H9 (cell line): Measurements from ENCODE around the gene SNORC. TPM values are rescaled to one million over a fixed set of nuclear protein-coding genes. Genes with fewer than 3 reads are reported as not detected.

ENCODE experiments used
- DNase-seq: peaks from one replicate; pipeline ENCODE4 v3.0.0-alpha.2; 2017
- H2AFZ ChIP-seq: one replicate; pipeline ENCODE4 v1.6.1; 2013; ENCODE audit warnings: mild to moderate bottlenecking, low read length, control low read depth, moderate library complexity
- H2AK5ac ChIP-seq: 2 replicates; pipeline ENCODE4 v1.6.1; 2013; ENCODE audit warnings: low read length, control low read depth, mixed read lengths; ENCODE audit not compliant: insufficient read length
- H2BK120ac ChIP-seq: one replicate; pipeline ENCODE4 v1.6.1; 2013; ENCODE audit warnings: low read depth, mild to moderate bottlenecking, low read length, control low read depth, inconsistent platforms; ENCODE audit not compliant: poor library complexity, severe bottlenecking
- H2BK12ac ChIP-seq: 2 replicates; pipeline ENCODE4 v1.6.1; 2013; ENCODE audit warnings: low read length, control low read depth, mixed read lengths, low read depth; ENCODE audit not compliant: insufficient read length
- H2BK15ac ChIP-seq: 2 replicates; pipeline ENCODE4 v1.6.1; 2013; ENCODE audit warnings: low read depth, low read length, control low read depth
- H2BK20ac ChIP-seq: one replicate; pipeline ENCODE4 v1.6.1; 2013; ENCODE audit warnings: low read depth, mild to moderate bottlenecking, low read length, control low read depth, inconsistent platforms; ENCODE audit not compliant: poor library complexity, severe bottlenecking
- H2BK5ac ChIP-seq: 2 replicates; pipeline ENCODE4 v1.6.1; 2013; ENCODE audit warnings: low read length, control low read depth, mixed read lengths; ENCODE audit not compliant: insufficient read length
- H3K14ac ChIP-seq: 2 replicates; pipeline ENCODE4 v1.6.1; 2013; ENCODE audit warnings: low read length, control low read depth; ENCODE audit not compliant: insufficient read depth
- H3K18ac ChIP-seq: 2 replicates; pipeline ENCODE4 v1.6.1; 2013; ENCODE audit warnings: low read depth, mild to moderate bottlenecking, mixed read lengths, low read length, control low read depth; ENCODE audit not compliant: insufficient read length
- H3K23ac ChIP-seq: 2 replicates; pipeline ENCODE4 v1.6.1; 2013; ENCODE audit warnings: low read length, control low read depth, mixed read lengths, low read depth; ENCODE audit not compliant: insufficient read length
- H3K23me2 ChIP-seq: 2 replicates; pipeline ENCODE4 v1.6.1; 2013; ENCODE audit warnings: low read depth, mild to moderate bottlenecking, mixed read lengths, low read length, control low read depth; ENCODE audit not compliant: insufficient read length, poor library complexity, severe bottlenecking
- H3K27ac ChIP-seq: 2 replicates; pipeline ENCODE4 v1.5.1; 2013; ENCODE audit warnings: low read length, control low read depth, mixed read lengths, low read depth; ENCODE audit not compliant: insufficient read length
- H3K27me3 ChIP-seq: 2 replicates; pipeline ENCODE4 v1.6.1; 2013; ENCODE audit warnings: low read length, control low read depth, inconsistent platforms; ENCODE audit not compliant: insufficient read depth
- H3K4ac ChIP-seq: 2 replicates; pipeline ENCODE4 v1.6.1; 2013; ENCODE audit warnings: low read depth, mild to moderate bottlenecking, control low read depth, inconsistent platforms, low read length, moderate library complexity
- H3K4me1 ChIP-seq: 2 replicates; pipeline ENCODE4 v1.6.1; 2013; ENCODE audit warnings: low read length, control low read depth, inconsistent platforms; ENCODE audit not compliant: insufficient read depth
- H3K4me2 ChIP-seq: 2 replicates; pipeline ENCODE4 v1.6.1; 2013; ENCODE audit warnings: low read length, control low read depth, mixed read lengths; ENCODE audit not compliant: insufficient read length, insufficient read depth
- H3K56ac ChIP-seq: 2 replicates; pipeline ENCODE4 v1.6.1; 2013; ENCODE audit warnings: low read depth, mild to moderate bottlenecking, mixed read lengths, low read length, control low read depth; ENCODE audit not compliant: insufficient read length
- H3K79me1 ChIP-seq: 2 replicates; pipeline ENCODE4 v1.6.1; 2013; ENCODE audit warnings: low read depth, mild to moderate bottlenecking, moderate library complexity, low read length, control low read depth, inconsistent platforms; ENCODE audit not compliant: insufficient read depth, poor library complexity, severe bottlenecking
- H3K79me2 ChIP-seq: 2 replicates; pipeline ENCODE4 v1.6.1; 2013; ENCODE audit warnings: low read length, control low read depth, inconsistent platforms; ENCODE audit not compliant: insufficient read depth
- H3K9ac ChIP-seq: 2 replicates; pipeline ENCODE4 v1.6.1; 2013; ENCODE audit warnings: low read length, control low read depth, mixed read lengths; ENCODE audit not compliant: insufficient read length; ENCODE audit errors: extremely low read depth
- H3K9me3 ChIP-seq: one replicate; pipeline ENCODE4 v1.6.1; 2013; ENCODE audit warnings: low read depth, low read length, inconsistent platforms; ENCODE audit not compliant: control insufficient read depth
- H3T11ph ChIP-seq: one replicate; pipeline ENCODE4 v1.6.1; 2013; ENCODE audit warnings: mild to moderate bottlenecking, low read length, control low read depth, inconsistent platforms
- H4K20me1 ChIP-seq: one replicate; pipeline ENCODE4 v1.6.1; 2013; ENCODE audit not compliant: control insufficient read depth, insufficient read length, insufficient read depth
- H4K5ac ChIP-seq: 2 replicates; pipeline ENCODE4 v1.6.1; 2013; ENCODE audit warnings: low read depth, mild to moderate bottlenecking, mixed read lengths, low read length, control low read depth; ENCODE audit not compliant: insufficient read length
- H4K8ac ChIP-seq: replicated peaks from 2 replicates; pipeline ENCODE4 v1.6.1; 2013; ENCODE audit warnings: low read length, control low read depth, mixed read lengths, low read depth; ENCODE audit not compliant: insufficient read length
- H4K91ac ChIP-seq: 2 replicates; pipeline ENCODE4 v1.6.1; 2013; ENCODE audit warnings: low read depth, mild to moderate bottlenecking, moderate library complexity, mixed read lengths, low read length, control low read depth; ENCODE audit not compliant: insufficient read length
- H3K27ac Mint-ChIP-seq, 3 experiments: 2 replicates in 2 of 3; 3 replicates in 1 of 3; pipeline ENCODE4 v1.8.0; 2020 to 2021; ENCODE audit warnings: mixed read lengths in 3 of 3, mild to moderate bottlenecking in 1 of 3, moderate library complexity in 1 of 3
- H3K27me3 Mint-ChIP-seq: 2 replicates; pipeline ENCODE4 v1.8.0; 2021; ENCODE audit warnings: low read depth, mild to moderate bottlenecking, moderate library complexity, mixed read lengths
- H3K36me3 Mint-ChIP-seq, 3 experiments: 2 replicates in 2 of 3; 3 replicates in 1 of 3; pipeline ENCODE4 v1.8.0; 2020 to 2021; ENCODE audit warnings: low read depth in 3 of 3, mixed read lengths in 3 of 3; ENCODE audit not compliant: insufficient read depth in 1 of 3
- H3K4me1 Mint-ChIP-seq, 2 experiments: 2 replicates each; pipeline ENCODE4 v1.8.0; 2020; ENCODE audit warnings: mixed read lengths in 2 of 2
- H3K4me3 Mint-ChIP-seq, 2 experiments: 2 replicates in 1 of 2; 3 replicates in 1 of 2; pipeline ENCODE4 v1.8.0; 2020 to 2021; ENCODE audit warnings: mild to moderate bottlenecking in 2 of 2, mixed read lengths in 2 of 2, moderate library complexity in 1 of 2
- H3K9me3 Mint-ChIP-seq, 2 experiments: 2 replicates in 1 of 2; 3 replicates in 1 of 2; pipeline ENCODE4 v1.8.0; 2020; ENCODE audit warnings: mild to moderate bottlenecking in 2 of 2, mixed read lengths in 2 of 2, moderate library complexity in 1 of 2
- CTCF ChIP-seq: fragments of 200-600 bp; sonication (generic); conservative IDR thresholded peaks from 3 replicates; pipeline ENCODE4 v1.8.0; 2021; ENCODE audit warnings: antibody characterized with exemption, mild to moderate bottlenecking
- WGBS: extraction: QIAGEN DNeasy Blood & Tissue Kit; methylation state at CpG from one replicate; pipeline ENCODE4 v1.1.7; 2013; ENCODE audit warnings: missing lambda C conversion rate, low lambda C conversion rate, mixed read lengths; ENCODE audit not compliant: insufficient read length; ENCODE audit errors: extremely low coverage; 5-methylcytosine and 5-hydroxymethylcytosine counted together
- total RNA-seq: library from RNA; stranded (reverse); gene quantifications from 2 replicates; pipeline ENCODE4 v1.2.1, GENCODE V29; 2021

The SNORC gene
- total RNA-seq, 1 experiment from 2014 or later, result 1.1 TPM

GRCh38 chr2:232872826-232873225 lies 2.8 kb downstream of the SNORC start:
- no peak overlapping the region for H3K23ac ChIP-seq
- H2BK12ac ChIP-seq, result no peak overlapping the region
- H3K27ac ChIP-seq, result no peak overlapping the region
- H3K9ac ChIP-seq, result no peak overlapping the region
- no peak overlapping the region for H3K4ac ChIP-seq
- H3K18ac ChIP-seq, result no peak overlapping the region
- no peak overlapping the region for H2BK5ac ChIP-seq
- peaks cover 8% of the 10 kb centered on the region; the same call in 1 of the 2 replicates for H3K27me3 ChIP-seq
- H3K4me1 ChIP-seq, result no peaks in the 10 kb centered on the region
- H4K5ac ChIP-seq, result no peak overlapping the region
- H2AFZ ChIP-seq, result no peak overlapping the region
- H4K20me1 ChIP-seq, result no peaks in the 10 kb centered on the region
- no peaks in the 10 kb centered on the region; a peak in 1 of 5 replicates for H3K9me3 Mint-ChIP-seq
- no peak overlapping the region for H4K8ac ChIP-seq
- no peak overlapping the region; a peak in 1 of 7 replicates for H3K27ac Mint-ChIP-seq
- no peak overlapping the region for H2BK120ac ChIP-seq
- DNase-seq, result no peak
- H3K79me2 ChIP-seq, result no peaks in the 10 kb centered on the region
- H3T11ph ChIP-seq, result no peak overlapping the region
- H3K79me1 ChIP-seq, result no peaks in the 10 kb centered on the region
- no peaks in the 10 kb centered on the region for H3K9me3 ChIP-seq
- TF ChIP-seq CTCF, result no peak
- H3K4me2 ChIP-seq, result no peak overlapping the region
- H2BK15ac ChIP-seq, result no peak overlapping the region
- peaks cover 7% of the 10 kb centered on the region for H3K23me2 ChIP-seq
- H3K4me1 Mint-ChIP-seq, result peaks cover 0 to 11% of the 10 kb centered on the region in 2 experiments; a peak in 2 of 4 replicates
- no peak overlapping the region for H3K56ac ChIP-seq
- WGBS, result no CpG with 5 or more reads among the region's 9 CpGs
- H4K91ac ChIP-seq, result no peak overlapping the region
- no peaks in the 10 kb centered on the region; a peak in 1 of 7 replicates for H3K36me3 Mint-ChIP-seq
- no peak overlapping the region for H2AK5ac ChIP-seq
- no peak overlapping the region for H3K4me3 Mint-ChIP-seq
- H3K14ac ChIP-seq, result no peak overlapping the region
- H2BK20ac ChIP-seq, result no peak overlapping the region
- H3K27me3 Mint-ChIP-seq, result peaks cover 26% of the 10 kb centered on the region
